Gastroesophageal sphincter (tissue), 4 donors: Measurements from ENCODE around the gene CDK18. TPM values are rescaled to one million over a fixed set of nuclear protein-coding genes. Genes with fewer than 3 reads are reported as not detected.

Source experiments
- ATAC-seq: fragments of 150-250 bp; one replicate; pipeline ENCODE4 v1.9.1; 2016; ENCODE audit warnings: mild to moderate bottlenecking, moderate library complexity
- H3K27ac ChIP-seq, 4 donors: fragments of 200-600 bp; sonication (generic) in 3 of 4; 1 replicate in 3 of 4; 2 replicates in 1 of 4; pipeline ENCODE4 v1.5.1; 2016 to 2019
- H3K27me3 ChIP-seq: fragments of 200-600 bp; sonication (generic); one replicate; pipeline ENCODE4 v1.5.1; 2019
- H3K36me3 ChIP-seq, 2 donors: fragments of 200-600 bp; sonication (generic); one replicate each; pipeline ENCODE4 v1.5.1; 2019; ENCODE audit warnings: control low read depth in 1 of 2
- H3K4me1 ChIP-seq, 3 donors: fragments of 200-600 bp; sonication (generic); 1 replicate in 2 of 3; 2 replicates in 1 of 3; pipeline ENCODE4 v1.5.1; 2016 to 2019; ENCODE audit warnings: control low read depth in 2 of 3
- H3K4me3 ChIP-seq, 2 donors: fragments of 200-600 bp; sonication (generic); one replicate each; pipeline ENCODE4 v1.5.1; 2019; ENCODE audit warnings: mild to moderate bottlenecking in 1 of 2, moderate library complexity in 1 of 2
- H3K9me3 ChIP-seq, 3 donors: fragments of 200-600 bp; sonication (generic); one replicate each; pipeline ENCODE4 v1.5.1; 2017 to 2019; ENCODE audit warnings: control low read depth in 2 of 3
- CTCF ChIP-seq, 4 experiments: fragments of 200-600 bp in 2 of 4; fragments of 450-650 bp in 2 of 4; sonication (generic) in 1 of 4; IDR thresholded peaks; one replicate each; pipeline ENCODE4 v1.5.1; 2017 to 2019; ENCODE audit warnings: antibody characterized with exemption in 4 of 4, mild to moderate bottlenecking in 2 of 4, moderate library complexity in 2 of 4
- EP300 ChIP-seq: sonication (generic); formaldehyde crosslinking; IDR thresholded peaks from one replicate; pipeline ENCODE4 v1.6.1; 2017; ENCODE audit warnings: antibody characterized with exemption, mild to moderate bottlenecking
- POLR2A ChIP-seq, 2 donors: fragments of 450-650 bp; IDR thresholded peaks; one replicate each; pipeline ENCODE4 v1.6.1; 2017; ENCODE audit warnings: antibody characterized with exemption in 2 of 2, mild to moderate bottlenecking in 2 of 2, moderate library complexity in 1 of 2
- POLR2AphosphoS5 ChIP-seq: sonication (generic); formaldehyde crosslinking; IDR thresholded peaks from one replicate; pipeline ENCODE4 v1.6.1; 2017; ENCODE audit warnings: antibody characterized with exemption
- WGBS, 2 donors: methylation state at CpG; one replicate each; pipeline ENCODE4 v1.1.5; 2018; ENCODE audit warnings: low coverage in 1 of 2; 5-methylcytosine and 5-hydroxymethylcytosine counted together
- total RNA-seq, 4 donors: library from RNA; depleted of rRNA; stranded (reverse); fragments of >200 nt; gene quantifications; one replicate each; pipeline ENCODE4 v1.1.0, GENCODE V29; 2016

The CDK18 gene
- total RNA-seq, 4 donors from 2014 or later = 5.1 to 13.7 (median 6.3) TPM

DNA sequence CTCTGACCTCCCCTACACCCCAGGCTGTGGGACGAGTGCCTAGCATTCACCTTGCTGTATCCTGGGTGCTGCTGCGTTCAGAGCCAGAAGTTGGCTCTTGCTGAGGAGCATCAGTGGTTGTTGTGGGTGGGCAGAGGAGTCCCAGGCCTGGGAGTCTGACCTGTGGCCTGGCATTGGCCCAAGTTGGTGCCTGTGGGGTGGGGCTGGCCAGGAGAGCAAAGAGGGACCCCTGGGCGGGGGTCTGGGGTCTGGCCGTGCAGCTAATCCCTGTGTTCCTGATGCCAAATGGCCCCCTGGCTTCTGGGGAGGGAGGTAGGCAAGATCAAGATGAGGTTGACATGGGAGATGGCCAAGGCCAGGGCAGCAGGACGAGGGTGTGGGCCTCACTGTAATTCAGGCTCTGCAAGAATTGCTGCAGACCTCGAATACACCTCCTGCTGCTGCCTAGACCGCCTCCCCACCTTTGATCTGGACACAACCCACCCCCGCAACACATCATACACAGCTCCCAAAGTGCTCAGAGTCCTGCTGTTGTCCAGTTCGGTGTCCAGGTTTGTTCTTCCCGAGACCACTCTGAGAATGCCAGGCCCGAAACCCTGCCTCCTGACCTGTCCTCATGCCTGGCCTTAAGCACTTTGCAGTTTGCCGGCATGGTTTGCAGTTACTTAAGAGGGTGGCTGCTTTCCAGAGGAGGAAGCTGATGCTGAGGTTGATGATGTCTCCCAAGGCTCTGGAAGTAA is 28.7 kb downstream of the CDK18 start:
- TF ChIP-seq EP300 = no peak
- WGBS, 2 donors = 40 to 91% methylated on average over 1 to 4 of the region's 12 CpGs
- H3K4me3 ChIP-seq = no peak overlapping the region
- peaks cover 0 to 23% of the 10 kb centered on the region in 2 donors for H3K36me3 ChIP-seq
- no peaks in the 10 kb centered on the region for H3K9me3 ChIP-seq
- H3K27me3 ChIP-seq = peaks cover 23% of the 10 kb centered on the region
- ATAC-seq = no peak
- peaks cover 0 to 11% (median 3%) of the 10 kb centered on the region in 3 donors for H3K4me1 ChIP-seq
- no peak overlapping the region for H3K27ac ChIP-seq

- no peak overlapping the region for H3K27ac ChIP-seq
- TF ChIP-seq POLR2A (IDR thresholded peaks at IDR 0.05) = no peak
- TF ChIP-seq EP300 = no peak
- no peak for TF ChIP-seq CTCF (IDR thresholded peaks at IDR 0.05)
- no peak for TF ChIP-seq POLR2AphosphoS5
- 75 to 90% methylated on average over 2 of the region's 7 CpGs for WGBS, 2 donors
Observed at GRCh38 chr1:205533748-205534443, 29.4 kb downstream of the CDK18 start.

GRCh38 chr1:205534444-205534985 is 30.0 kb downstream of the CDK18 start:
- H3K36me3 ChIP-seq = peaks cover 0 to 23% of the 10 kb centered on the region in 2 donors
- H3K4me3 ChIP-seq = no peak overlapping the region
- H3K9me3 ChIP-seq = no peaks in the 10 kb centered on the region
- no peak for TF ChIP-seq EP300
- TF ChIP-seq POLR2AphosphoS5 = no peak
- H3K27me3 ChIP-seq = peaks cover 23% of the 10 kb centered on the region
- WGBS, 2 donors = 88 to 91% methylated on average over 3 to 4 of the region's 7 CpGs
- no peak for ATAC-seq
- H3K4me1 ChIP-seq = peaks cover 0 to 1% (median 0%) of the 10 kb centered on the region in 3 donors
- no peak overlapping the region for H3K27ac ChIP-seq

More at GRCh38 chr1:205533748-205534443, 29.4 kb downstream of the CDK18 start:
- Histone ChIP-seq H3K4me3 (no peak overlapping the region), H3K27me3 (peaks cover 23% of the 10 kb centered on the region), H3K36me3 (peaks cover 0 to 23% of the 10 kb centered on the region in 2 donors), H3K9me3 (no peaks in the 10 kb centered on the region), H3K4me1 (peaks cover 0 to 8% (median 3%) of the 10 kb centered on the region in 3 donors)
- no peak for ATAC-seq

- H3K4me3 ChIP-seq = no peak overlapping the region
- WGBS, 2 donors = 71% methylated on average over 2 of the region's 5 CpGs; no CpG with 5 or more reads in 1 of the 2 donors
- H3K27ac ChIP-seq = no peak overlapping the region
- no peaks in the 10 kb centered on the region for H3K4me1 ChIP-seq
- TF ChIP-seq CTCF (IDR thresholded peaks at IDR 0.05) = no peak
- no peak for TF ChIP-seq EP300
- TF ChIP-seq POLR2A (IDR thresholded peaks at IDR 0.05) = no peak
- TF ChIP-seq POLR2AphosphoS5 = no peak
- peaks cover 23% of the 10 kb centered on the region for H3K27me3 ChIP-seq
- peaks cover 0 to 22% of the 10 kb centered on the region in 2 donors for H3K36me3 ChIP-seq
- no peak for ATAC-seq
- no peaks in the 10 kb centered on the region for H3K9me3 ChIP-seq
Observed at GRCh38 chr1:205535096-205535495, 30.6 kb downstream of the CDK18 start.

GRCh38 chr1:205535866-205536758 is 31.6 kb downstream of the CDK18 start:
- no peaks in the 10 kb centered on the region for H3K9me3 ChIP-seq
- no peak overlapping the region for H3K4me3 ChIP-seq
- no peak for TF ChIP-seq EP300
- no peak for TF ChIP-seq CTCF (IDR thresholded peaks at IDR 0.05)
- TF ChIP-seq POLR2AphosphoS5 = no peak
- no peak for TF ChIP-seq POLR2A (IDR thresholded peaks at IDR 0.05)
- whole genome bisulfite sequencing, 2 donors = 33 to 91% methylated on average over 1 to 8 of the region's 11 CpGs
- no peak for ATAC-seq
- H3K36me3 ChIP-seq = peaks cover 0 to 14% of the 10 kb centered on the region in 2 donors
- H3K4me1 ChIP-seq = no peaks in the 10 kb centered on the region
- peaks cover 25% of the 10 kb centered on the region for H3K27me3 ChIP-seq
- H3K27ac ChIP-seq = no peak overlapping the region
